ENCODE data around the gene SLC2A4RG.

SLC2A4RG gene

DNA sequence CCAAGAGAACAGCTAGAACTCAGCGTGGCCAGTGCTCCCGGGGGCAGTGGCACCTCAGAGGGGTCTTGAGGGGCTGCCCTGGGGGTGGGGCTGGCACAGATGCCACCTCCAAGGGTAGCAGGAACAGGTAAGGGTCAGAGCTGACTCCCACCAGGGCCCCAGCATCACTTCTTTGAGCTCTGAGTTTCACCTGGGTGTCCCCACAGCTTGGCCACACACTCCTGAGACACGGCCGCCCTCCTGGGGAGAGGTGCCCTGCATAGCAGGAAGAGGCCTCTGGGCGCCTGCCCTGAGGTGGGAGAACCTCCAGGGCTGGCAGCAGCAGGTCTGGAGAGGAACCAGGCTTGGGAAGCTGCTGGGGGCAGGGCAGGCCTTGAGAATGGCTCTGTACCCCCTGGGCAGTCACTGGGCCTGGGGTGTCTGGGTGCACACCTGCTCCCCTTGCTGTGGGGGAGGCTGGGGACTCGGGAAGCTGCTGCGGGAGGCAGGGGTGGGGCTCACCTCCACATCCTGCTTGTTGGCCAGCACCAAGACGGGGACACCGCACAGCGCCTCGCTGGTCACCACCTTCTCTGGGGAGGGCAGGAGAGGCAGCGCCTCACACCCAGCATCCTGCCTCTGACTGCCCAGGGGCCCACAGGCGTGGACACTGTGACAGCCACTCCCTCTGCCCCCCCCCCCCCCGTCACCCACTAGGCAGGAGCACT, 38.1 kb upstream of the SLC2A4RG start:
- TF ChIP-seq, protein P1, sequence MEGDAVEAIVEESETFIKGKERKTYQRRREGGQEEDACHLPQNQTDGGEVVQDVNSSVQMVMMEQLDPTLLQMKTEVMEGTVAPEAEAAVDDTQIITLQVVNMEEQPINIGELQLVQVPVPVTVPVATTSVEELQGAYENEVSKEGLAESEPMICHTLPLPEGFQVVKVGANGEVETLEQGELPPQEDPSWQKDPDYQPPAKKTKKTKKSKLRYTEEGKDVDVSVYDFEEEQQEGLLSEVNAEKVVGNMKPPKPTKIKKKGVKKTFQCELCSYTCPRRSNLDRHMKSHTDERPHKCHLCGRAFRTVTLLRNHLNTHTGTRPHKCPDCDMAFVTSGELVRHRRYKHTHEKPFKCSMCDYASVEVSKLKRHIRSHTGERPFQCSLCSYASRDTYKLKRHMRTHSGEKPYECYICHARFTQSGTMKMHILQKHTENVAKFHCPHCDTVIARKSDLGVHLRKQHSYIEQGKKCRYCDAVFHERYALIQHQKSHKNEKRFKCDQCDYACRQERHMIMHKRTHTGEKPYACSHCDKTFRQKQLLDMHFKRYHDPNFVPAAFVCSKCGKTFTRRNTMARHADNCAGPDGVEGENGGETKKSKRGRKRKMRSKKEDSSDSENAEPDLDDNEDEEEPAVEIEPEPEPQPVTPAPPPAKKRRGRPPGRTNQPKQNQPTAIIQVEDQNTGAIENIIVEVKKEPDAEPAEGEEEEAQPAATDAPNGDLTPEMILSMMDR (IDR thresholded peaks at IDR 0.05; ENCODE audit: low read depth, low read length): no peak

DNA sequence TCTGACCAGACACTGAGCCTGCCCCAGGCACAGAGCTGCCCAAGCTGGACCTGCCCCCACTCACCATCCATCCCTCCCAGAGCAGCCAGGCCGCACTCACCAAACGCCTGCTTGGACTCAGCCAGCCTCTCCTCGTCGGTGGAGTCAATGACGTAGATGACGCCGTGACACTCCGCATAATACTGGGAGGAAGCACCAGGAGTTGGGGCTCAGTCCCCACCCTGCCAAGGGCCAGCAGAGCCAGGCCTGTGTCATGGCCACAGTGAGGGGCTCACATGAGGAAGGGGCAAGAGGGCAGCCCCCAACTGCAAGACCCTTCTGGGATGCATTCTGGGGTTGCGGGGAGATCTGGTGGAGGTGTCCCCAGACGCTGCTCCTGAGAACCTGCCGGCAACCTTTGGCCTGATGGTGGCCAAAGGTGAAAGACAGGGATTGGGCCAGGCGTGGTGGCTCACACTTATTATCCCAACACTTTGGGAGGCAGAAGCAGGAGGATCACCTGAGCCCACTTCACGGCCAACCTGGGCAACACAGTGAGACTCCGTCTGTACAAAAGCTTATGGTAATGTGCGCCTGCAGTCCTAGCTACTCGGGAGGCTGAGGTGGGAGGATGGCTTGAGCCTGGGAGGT, 37.4 kb upstream of the SLC2A4RG start:
- H3K4me3 ChIP-seq (ENCODE audit: low read depth, low read length): no peak overlapping the region
- TF ChIP-seq, protein P1 (IDR thresholded peaks at IDR 0.05; ENCODE audit: low read depth, low read length): no peak

More for the DNA sequence above, 38.1 kb upstream of the SLC2A4RG start:
- H3K4me3 ChIP-seq (ENCODE audit: low read depth, low read length): no peak overlapping the region

DNA sequence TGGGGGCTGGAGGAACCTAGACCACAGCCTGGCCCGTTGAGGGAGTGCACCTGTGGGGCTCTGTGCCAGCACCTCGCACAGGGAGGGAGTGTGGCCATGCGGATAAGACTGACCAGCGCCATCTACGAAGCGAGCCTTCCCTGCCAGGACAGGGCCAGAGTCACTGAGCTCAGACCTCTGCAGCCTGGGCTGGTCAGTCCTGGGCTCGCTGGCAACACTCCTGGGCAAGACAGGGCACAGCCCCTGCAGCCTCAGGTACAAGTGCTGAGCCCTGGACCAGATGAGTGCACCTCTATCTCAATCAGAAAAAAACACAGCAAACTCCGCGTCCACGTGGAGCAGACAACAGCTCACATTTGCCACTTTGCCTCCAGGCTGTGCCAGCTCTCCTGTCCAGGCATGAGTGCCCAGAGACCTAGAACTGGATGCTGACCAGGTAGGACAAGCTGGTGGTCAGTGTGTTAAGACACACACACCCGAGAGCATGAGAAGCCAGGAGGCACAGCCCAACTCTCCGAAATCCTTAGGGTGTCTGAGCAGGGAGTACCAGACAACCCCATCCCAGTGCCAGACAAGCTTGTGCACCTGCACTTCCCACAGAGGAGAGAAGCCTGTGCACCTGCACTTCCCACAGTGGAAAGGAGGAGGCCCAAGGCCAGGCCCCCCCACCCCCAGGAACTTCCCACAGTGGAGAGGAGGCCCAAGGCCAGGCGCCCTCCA, 36.7 kb upstream of the SLC2A4RG start:
- H3K4me3 ChIP-seq (ENCODE audit: low read depth, low read length): no peak overlapping the region
- TF ChIP-seq, protein P1 (IDR thresholded peaks at IDR 0.05; ENCODE audit: low read depth, low read length): no peak

DNA sequence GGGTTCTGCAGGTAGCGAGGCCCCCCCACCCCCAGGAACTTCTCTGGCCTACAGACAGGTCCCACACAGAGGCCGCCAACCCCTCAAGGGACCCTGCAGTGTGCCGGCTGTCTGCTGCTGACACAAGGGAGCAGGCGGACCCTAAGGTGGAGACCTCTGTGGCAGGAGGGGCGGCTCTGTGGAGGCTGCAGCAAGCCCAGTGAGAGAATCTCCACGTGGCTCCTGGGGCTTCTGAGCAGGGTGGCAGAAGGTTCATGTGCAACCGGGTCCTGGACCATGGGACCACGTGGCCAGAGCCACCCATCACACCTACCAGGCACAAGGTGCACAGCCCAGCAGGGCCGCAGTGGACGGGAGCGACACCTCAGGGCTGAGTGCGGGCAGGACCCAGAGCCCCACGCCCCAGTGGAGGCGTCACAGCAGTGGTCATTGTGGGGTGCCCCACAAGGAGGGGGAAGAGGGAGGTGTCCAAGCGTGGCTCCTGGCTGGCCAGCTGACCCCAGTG, 36.1 kb upstream of the SLC2A4RG start:
- H3K4me3 ChIP-seq (ENCODE audit: low read depth, low read length): no peak overlapping the region
- TF ChIP-seq, protein P1 (IDR thresholded peaks at IDR 0.05; ENCODE audit: low read depth, low read length): no peak

DNA sequence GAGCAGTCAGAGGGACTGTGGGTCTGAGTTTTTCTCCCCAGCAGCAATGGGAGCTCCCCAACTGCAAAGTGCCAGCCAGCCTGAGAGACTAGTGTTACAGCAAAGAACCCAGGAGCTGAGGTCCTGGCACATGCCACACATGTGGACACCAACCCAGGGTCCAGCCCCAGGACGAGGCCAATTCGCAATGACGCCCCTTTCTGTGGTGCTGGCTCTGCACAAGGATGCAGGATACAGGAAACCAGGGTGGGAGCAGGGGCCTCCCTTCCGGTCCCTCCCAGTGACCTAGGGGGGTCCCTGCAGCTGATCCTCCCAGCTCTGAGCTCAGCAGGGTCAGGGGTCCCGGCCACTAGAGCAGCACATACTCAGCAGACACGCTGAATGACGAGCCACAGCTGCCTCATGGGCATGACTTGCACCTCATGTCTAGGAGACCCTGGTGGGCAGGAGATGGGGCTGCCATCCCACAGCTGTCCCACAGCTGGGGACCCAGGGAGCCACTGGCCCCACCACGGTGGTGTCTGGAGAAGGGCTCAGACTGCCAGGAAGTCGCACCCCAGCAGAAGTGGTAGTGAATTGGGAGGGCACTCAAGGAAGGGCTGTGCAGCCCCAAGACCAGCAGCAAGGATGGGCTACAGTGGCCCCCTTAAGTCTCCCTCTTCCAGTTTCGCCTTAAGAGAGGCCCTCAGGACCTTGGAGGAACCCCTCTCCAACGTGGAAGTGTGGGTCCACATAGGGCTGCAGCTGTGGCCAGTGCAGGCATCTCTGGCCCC, 35.4 kb upstream of the SLC2A4RG start:
- TF ChIP-seq, protein P1 (IDR thresholded peaks at IDR 0.05; ENCODE audit: low read depth, low read length): no peak
- no peak overlapping the region for H3K4me3 ChIP-seq (ENCODE audit: low read depth, low read length)

DNA sequence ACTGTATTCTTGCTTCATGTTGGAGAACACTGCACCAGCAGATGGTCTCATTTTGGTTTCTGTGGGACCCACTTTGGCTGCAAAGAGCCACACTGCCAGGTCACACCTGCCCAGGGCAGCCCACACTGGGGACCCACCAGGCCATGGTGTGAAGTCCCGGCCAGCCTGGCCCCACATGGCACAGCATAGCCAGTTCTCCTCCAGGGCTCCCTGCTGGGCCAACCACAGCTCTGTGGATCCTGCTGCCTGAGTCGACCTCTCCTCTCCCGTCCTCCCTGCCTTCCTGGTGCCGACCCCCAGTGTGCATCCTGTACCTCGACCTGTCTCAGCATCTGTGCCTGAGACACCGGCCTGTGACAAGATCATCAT, 34.8 kb upstream of the SLC2A4RG start:
- H3K4me3 ChIP-seq (ENCODE audit: low read depth, low read length): no peak overlapping the region
- TF ChIP-seq, protein P1 (IDR thresholded peaks at IDR 0.05; ENCODE audit: low read depth, low read length): no peak
